ENCODE measurements around the gene DEPP1. TPM values are rescaled to one million over a fixed set of nuclear protein-coding genes. Genes with fewer than 3 reads are reported as not detected.

Gene DEPP1
- total RNA-seq, 1 experiment from 2014 or later: 3.8 TPM

GRCh38 chr10:44985175-44985681 is 6.6 kb upstream of the DEPP1 start:
- no peak for TF ChIP-seq CBX3 (IDR thresholded peaks at IDR 0.05; ENCODE audit: low read depth)
- no peak for TF ChIP-seq ATF3 (IDR thresholded peaks at IDR 0.05)
- TF ChIP-seq EZH2phosphoT487 (IDR thresholded peaks at IDR 0.05; ENCODE audit: borderline replicate concordance): no peak
- TF ChIP-seq, protein P1, sequence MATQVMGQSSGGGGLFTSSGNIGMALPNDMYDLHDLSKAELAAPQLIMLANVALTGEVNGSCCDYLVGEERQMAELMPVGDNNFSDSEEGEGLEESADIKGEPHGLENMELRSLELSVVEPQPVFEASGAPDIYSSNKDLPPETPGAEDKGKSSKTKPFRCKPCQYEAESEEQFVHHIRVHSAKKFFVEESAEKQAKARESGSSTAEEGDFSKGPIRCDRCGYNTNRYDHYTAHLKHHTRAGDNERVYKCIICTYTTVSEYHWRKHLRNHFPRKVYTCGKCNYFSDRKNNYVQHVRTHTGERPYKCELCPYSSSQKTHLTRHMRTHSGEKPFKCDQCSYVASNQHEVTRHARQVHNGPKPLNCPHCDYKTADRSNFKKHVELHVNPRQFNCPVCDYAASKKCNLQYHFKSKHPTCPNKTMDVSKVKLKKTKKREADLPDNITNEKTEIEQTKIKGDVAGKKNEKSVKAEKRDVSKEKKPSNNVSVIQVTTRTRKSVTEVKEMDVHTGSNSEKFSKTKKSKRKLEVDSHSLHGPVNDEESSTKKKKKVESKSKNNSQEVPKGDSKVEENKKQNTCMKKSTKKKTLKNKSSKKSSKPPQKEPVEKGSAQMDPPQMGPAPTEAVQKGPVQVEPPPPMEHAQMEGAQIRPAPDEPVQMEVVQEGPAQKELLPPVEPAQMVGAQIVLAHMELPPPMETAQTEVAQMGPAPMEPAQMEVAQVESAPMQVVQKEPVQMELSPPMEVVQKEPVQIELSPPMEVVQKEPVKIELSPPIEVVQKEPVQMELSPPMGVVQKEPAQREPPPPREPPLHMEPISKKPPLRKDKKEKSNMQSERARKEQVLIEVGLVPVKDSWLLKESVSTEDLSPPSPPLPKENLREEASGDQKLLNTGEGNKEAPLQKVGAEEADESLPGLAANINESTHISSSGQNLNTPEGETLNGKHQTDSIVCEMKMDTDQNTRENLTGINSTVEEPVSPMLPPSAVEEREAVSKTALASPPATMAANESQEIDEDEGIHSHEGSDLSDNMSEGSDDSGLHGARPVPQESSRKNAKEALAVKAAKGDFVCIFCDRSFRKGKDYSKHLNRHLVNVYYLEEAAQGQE (IDR thresholded peaks at IDR 0.05; ENCODE audit: low read depth): no peak
- no peak for TF ChIP-seq CEBPB (IDR thresholded peaks at IDR 0.05; ENCODE audit: low read depth)
- TF ChIP-seq TCF7L2 (IDR thresholded peaks at IDR 0.05; ENCODE audit: borderline replicate concordance, extremely low read depth, insufficient read depth, insufficient read length): no peak
- TF ChIP-seq CTCF (IDR thresholded peaks at IDR 0.05 in 2 of 3, conservative IDR thresholded peaks at IDR 0.05 in 1 of 3; ENCODE audit: borderline replicate concordance in 1 of 3, insufficient read depth in 1 of 3, low read depth in 2 of 3, low read length in 2 of 3): no peak
- TF ChIP-seq ZNF274 (IDR thresholded peaks at IDR 0.05; ENCODE audit: low read depth, low read length): no peak
- TF ChIP-seq SRF (IDR thresholded peaks at IDR 0.05; ENCODE audit: low read depth): no peak
- no peak for TF ChIP-seq EGR1 (IDR thresholded peaks at IDR 0.05; ENCODE audit: low read depth)
- TF ChIP-seq SIN3A (IDR thresholded peaks at IDR 0.05; ENCODE audit: low read depth): no peak
- no peak for TF ChIP-seq JUND (IDR thresholded peaks at IDR 0.05)
- TF ChIP-seq, protein P2, sequence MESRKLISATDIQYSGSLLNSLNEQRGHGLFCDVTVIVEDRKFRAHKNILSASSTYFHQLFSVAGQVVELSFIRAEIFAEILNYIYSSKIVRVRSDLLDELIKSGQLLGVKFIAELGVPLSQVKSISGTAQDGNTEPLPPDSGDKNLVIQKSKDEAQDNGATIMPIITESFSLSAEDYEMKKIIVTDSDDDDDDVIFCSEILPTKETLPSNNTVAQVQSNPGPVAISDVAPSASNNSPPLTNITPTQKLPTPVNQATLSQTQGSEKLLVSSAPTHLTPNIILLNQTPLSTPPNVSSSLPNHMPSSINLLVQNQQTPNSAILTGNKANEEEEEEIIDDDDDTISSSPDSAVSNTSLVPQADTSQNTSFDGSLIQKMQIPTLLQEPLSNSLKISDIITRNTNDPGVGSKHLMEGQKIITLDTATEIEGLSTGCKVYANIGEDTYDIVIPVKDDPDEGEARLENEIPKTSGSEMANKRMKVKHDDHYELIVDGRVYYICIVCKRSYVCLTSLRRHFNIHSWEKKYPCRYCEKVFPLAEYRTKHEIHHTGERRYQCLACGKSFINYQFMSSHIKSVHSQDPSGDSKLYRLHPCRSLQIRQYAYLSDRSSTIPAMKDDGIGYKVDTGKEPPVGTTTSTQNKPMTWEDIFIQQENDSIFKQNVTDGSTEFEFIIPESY (IDR thresholded peaks at IDR 0.05; ENCODE audit: extremely low read depth, insufficient replicate concordance, low read length): no peak
- TF ChIP-seq MAX (IDR thresholded peaks at IDR 0.05): no peak
- TF ChIP-seq EZH2 (IDR thresholded peaks at IDR 0.05): no peak
- no peak for TF ChIP-seq POLR2AphosphoS5 (IDR thresholded peaks at IDR 0.05; ENCODE audit: low read depth, low read length)
- H3K36me3 ChIP-seq (ENCODE audit: control insufficient read depth in 1 of 2, insufficient read depth in 2 of 2, low read length in 2 of 2): no peaks in the 10 kb centered on the region
- DNase-seq (ENCODE audit: low read depth, low spot score): no peak
- no peak overlapping the region for H2AFZ ChIP-seq (ENCODE audit: low read depth, low read length, poor library complexity, severe bottlenecking)
- no peak overlapping the region for H3K4me2 ChIP-seq (ENCODE audit: low read length)
- peaks cover 19 to 26% of the 10 kb centered on the region in 2 experiments for H3K4me1 ChIP-seq (ENCODE audit: control insufficient read depth in 1 of 2, insufficient read depth in 2 of 2, low read length in 2 of 2)
- H3K79me2 ChIP-seq (ENCODE audit: insufficient read depth, low read length): no peaks in the 10 kb centered on the region
- no peak overlapping the region for H3K27ac ChIP-seq (ENCODE audit: low read depth, low read length)
- POLR2A ChIA-PET: interaction anchor here (0.5 kb wide), 1 partner anchor 38 kb away, joined by 3 read pairs; no protein-coding TSS in a partner anchor
- no peak overlapping the region for H3K9ac ChIP-seq (ENCODE audit: low read length)
- CTCF ChIA-PET: no interaction called here
- no TSS peak for BruUV-seq (replicated peaks)
- H4K20me1 ChIP-seq (ENCODE audit: insufficient read depth): no peaks in the 10 kb centered on the region
- intact Hi-C loops (cut with micrococcal nuclease): no loop called here
- no peaks in the 10 kb centered on the region for H3K27me3 ChIP-seq (ENCODE audit: insufficient read depth, low read length)
- no peak for ATAC-seq
- RAD21 ChIA-PET (ENCODE audit: low non-redundant PET in 1 of 2, low total read pairs in 2 of 2, uncharacterized antibody in 2 of 2, unreplicated experiment in 2 of 2): no interaction called here
- H3K4me3 ChIP-seq (replicated peaks in 1 of 2; ENCODE audit: low read depth in 1 of 2, low read length in 2 of 2): no peak overlapping the region
- H3K9me3 ChIP-seq (ENCODE audit: control insufficient read depth in 1 of 2, insufficient read depth in 1 of 2, low read depth in 1 of 2, low read length in 2 of 2): no peaks in the 10 kb centered on the region
- H3K9me2 ChIP-seq (ENCODE audit: insufficient read depth): no peaks in the 10 kb centered on the region
